ENCODE results near the gene ATP2B1. TPM values are rescaled to one million over a fixed set of nuclear protein-coding genes. Genes with fewer than 3 reads are reported as not detected.

The ATP2B1 gene
- polyA plus RNA-seq, 5 donors, result 65.0 to 99.6 (median 90.1) TPM

DNA sequence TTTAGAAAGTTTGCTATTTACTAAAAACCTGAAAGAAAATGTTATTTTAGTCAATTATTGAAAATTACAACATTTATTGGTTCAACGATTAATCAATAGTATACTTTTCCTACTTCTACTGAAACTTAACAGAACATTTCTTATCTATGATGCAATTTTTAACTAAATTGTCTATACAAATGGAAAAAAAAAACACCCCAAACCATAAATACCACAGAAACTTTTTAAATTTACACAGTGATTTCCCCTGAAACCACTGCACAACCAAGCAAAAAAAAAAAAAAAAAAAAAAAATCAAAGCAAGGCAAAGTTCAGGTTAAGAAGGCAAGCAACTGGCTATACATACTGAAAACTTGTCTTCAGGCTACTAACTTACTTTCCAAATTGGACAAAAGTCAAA lies 110.9 kb downstream of the ATP2B1 start:
- DNase-seq, result no peak

- DNase-seq, result no peak
These were observed 111.4 kb downstream of the ATP2B1 start for GRCh38 chr12:89597210-89597609.

DNA sequence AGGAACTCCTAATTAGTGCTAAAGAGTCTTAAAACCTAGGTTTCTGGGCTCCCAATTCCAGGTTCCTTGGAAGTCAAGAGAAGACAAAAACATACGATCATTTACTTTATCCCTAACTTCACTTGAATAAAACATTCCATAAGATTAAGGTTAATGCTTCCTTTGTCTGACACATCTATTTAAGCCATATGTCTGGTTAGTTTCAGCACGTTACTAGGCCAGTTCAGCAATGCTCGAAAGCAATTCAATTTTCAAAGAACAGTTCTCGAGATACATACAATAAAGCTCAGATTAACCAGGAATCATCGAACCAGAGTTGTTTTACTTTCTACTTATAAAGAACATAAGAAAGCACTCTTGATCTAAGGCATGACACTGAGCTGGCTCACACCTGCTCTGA lies 114.8 kb downstream of the ATP2B1 start:
- no peak for DNase-seq

DNA sequence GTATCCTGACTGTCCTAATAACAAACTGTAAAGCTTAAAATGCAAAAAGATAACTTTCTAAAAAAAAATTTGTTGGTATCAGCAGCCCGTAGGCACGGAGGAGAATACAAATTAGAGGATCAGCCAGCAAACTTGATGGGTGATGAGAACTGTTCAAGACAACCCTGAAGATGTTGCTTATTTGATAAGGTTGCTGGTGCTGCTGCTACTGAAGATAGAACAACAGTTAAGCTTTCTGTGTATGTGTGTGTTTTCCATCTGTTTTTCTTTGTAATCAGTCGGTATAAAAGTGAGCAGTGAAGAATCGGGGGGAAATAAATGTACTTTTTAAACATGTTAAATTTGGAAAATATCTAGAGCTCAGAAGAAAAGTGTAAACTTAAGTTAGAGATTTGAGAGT lies 115.4 kb downstream of the ATP2B1 start:
- no peak for DNase-seq

DNA sequence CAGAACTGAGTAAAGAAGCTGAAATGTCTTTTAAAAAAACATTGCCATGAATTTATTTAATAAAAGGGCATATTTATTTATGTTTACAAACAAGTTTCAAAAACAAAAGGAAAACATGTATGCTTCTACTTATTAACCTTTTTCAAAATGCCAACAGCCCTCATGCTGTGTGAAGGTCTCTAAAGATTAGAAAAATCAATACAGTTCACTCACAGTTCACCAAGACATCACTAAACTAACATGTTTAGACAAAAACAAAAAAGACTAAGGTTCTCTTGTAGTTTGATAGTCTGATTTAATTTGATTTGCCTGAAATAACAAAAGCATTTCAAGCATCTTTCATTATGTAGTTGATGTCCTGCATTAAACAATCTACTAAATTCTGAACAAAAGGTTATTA lies 118.9 kb downstream of the ATP2B1 start:
- no peak for DNase-seq

DNA sequence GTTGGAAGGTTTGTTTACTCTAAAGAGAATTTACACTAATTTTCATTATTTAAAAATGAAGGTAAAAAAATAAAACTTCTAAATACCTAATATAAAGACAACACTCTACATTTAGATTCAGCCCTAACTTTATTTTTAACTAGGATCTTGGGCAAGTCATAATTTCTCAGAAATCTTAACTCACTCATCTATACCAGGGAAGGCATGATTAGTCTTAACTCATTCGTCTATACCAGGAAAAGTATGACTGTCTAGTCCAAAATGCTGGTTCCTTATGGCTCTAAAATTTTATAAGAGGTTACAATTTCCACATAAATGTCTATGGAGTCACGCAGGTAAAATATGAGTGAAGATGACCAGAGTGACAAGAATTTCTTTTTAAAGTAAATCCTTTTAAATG lies 130.1 kb downstream of the ATP2B1 start:
- DNase-seq, result no peak

- no peak for DNase-seq
These were observed 131.9 kb downstream of the ATP2B1 start for GRCh38 chr12:89576572-89577220.

- DNase-seq, result no peak
These were observed 133.3 kb downstream of the ATP2B1 start for GRCh38 chr12:89575374-89575773.

GRCh38 chr12:89574736-89575208 lies 133.9 kb downstream of the ATP2B1 start:
- peak in 1 of 2 donors; percentile 20 for DNase-seq

DNA sequence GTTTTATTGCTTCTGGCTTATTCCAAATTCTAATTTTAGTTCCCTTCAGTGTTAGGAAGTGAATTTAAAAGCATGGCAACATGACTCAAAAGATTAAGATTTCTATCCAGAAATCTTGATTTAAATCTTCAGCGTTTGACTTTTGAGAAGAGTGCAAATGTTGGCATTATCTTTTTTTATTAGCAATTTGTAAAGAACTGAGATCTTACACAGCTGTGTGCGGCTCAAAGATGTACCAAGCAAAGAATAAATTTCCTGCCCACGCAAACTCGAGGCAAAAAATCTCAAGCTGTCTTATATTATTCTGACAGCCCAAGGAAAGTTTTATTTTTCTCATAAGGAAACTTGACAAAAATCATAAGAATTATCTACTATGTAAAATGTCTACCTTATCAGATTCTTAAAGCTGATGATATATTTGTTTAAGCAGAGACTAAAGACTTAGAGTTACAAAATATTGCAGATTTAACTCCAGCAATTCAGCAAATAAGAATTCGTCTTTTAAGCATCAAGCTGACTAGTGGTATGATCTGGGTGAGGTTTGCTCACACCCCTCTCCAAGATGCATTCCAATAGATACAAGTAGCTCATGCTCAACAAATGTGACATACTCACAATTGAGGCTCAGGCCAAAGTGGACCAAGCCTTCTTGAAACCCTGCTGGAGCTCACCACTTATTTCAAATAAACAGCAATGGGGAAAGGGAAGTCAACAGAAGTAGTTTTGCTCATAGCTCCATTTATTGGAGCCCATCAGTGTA lies 135.4 kb downstream of the ATP2B1 start:
- DNase-seq, result no peak

DNA sequence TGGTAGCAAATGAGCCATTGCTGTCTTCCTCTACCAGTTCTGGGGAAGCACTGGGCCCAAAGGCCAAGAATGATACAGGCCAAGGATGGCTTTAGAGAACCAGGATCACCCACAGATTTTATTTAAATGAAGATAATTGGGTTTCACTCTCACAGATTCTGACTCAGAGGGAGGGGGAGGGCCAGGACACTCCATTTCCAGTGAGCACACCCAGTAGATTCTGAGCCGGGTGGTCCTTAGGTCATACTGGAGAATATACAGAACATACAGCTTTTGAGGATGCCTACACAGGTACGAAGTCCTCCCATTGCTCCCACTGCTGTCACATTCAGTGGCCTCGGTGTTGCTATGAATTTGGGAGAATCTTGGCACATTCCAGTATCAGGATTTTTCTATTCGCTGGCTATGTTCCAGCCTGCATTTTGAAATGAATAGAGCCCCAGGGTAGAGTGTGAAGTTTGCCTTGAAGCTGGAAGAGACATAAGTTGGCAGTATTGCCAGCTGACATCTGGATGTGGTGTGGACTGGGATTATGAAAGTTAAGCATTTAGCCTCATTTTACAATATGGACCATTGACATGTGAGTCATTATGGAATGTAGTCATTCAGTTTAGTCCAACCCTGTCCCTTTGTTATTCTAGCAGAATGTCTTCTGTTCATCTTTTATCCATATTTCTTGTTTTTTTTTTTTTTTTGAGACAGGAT lies 137.0 kb downstream of the ATP2B1 start:
- DNase-seq, result no peak

- DNase-seq, result no peak
These were observed 140.2 kb downstream of the ATP2B1 start for GRCh38 chr12:89568484-89568883.

DNA sequence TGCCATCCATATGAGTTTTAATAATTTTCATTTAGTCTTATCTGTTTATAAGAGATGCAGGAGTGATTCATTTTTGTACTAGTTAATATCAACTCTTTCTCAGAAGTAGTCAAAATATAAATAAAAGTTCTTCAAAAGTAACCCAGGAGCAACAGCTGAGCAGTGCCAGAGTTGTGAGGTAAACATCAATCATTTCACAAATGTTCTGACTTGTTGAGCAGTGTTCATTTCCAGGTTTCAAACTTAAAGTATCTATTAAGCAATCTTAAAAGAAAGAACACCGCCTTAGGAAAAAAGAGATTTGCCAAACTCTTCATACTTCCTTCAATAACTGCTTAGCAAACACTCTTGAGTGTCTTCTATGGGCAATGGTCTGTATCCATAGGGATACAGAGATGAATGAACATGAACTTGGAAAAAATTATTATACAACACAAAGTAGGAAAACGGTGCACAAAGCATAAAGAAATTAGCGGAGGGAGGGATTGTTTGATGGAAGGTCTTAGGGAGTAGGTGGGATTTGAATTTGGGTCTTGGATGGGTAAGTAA lies 140.9 kb downstream of the ATP2B1 start:
- no peak for DNase-seq

DNA sequence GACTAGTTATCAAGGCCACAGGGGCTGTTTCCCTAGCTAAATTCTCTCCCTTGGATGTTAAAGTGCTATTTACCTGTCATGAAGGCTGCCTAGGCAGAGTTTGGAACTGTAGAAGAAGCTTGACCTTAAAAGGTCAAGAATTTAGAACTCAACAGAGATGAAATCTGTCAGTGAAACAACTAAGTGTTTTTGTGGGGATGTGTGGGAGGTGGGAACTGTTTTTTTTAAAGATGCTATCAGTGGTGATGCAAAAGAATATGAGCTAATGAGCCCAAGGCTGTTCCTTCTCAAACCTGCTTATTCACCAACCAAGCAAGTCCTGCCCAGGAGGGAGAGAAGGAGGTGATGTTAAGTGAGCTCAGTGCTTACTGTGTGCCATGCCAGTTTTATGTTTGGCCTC lies 142.0 kb downstream of the ATP2B1 start:
- no peak for DNase-seq

GRCh38 chr12:89565002-89565401 lies 143.6 kb downstream of the ATP2B1 start:
- DNase-seq, result no peak

DNA sequence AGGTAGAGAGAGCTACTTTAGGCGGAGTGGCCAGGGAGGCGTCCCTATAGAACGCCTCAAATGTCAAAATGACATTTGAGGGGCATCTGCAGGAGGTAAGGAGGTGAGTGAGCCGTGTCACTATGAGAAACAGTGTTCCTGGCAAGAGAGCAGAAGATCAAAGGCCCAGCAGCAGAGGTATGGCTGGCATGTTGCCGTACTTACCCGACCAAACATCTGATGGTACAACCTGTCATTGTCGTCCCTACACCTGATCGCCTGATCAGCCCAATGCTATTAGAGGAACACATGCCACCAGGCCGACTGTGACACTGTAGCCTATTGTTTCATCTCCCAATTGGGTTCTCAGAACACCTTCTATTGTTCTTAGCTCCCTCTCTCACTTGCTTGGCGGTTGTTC lies 148.9 kb downstream of the ATP2B1 start:
- DNase-seq, result no peak

DNA sequence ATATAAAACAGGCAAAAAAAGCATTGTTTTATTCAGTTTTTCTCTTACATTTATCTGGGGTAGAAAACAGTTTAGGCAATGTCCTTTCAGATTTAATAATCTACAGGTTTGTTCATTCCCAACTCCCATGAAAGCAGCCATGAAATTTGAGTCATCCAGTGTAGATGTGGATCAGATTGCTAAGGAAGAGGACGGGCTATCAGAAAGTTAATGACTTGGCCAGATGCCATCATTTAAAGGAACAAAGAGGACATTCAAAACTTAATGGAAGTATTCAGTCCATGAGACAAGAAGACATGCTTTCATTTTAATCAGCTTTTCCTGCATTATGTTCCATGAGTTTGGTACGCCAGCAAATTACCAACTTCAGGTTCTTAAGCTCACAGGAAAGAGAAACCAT lies 151.7 kb downstream of the ATP2B1 start:
- DNase-seq, result no peak

DNA sequence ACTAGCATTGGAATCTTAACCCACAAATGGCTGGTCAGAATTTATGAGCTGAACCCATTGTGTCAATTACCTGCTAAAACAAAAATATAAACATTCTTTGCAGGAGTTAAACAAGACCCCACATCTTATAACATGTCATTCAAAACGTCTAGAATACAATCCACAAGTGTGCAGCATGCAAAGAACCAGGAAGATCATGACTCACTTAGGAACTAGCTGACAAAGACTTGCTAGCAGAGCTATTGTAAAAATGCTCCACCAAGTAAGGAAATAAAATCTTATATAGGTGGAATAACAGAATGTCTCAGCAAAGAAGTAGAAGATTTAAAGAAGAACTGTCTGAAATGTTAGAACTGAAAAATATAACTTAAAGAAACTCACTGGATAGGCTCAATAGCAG lies 156.3 kb downstream of the ATP2B1 start:
- no peak for DNase-seq

GRCh38 chr12:89551747-89552146 lies 156.9 kb downstream of the ATP2B1 start:
- DNase-seq, result no peak

GRCh38 chr12:89547101-89547500 lies 161.5 kb downstream of the ATP2B1 start:
- DNase-seq, result no peak

- no peak for DNase-seq
These were observed 162.5 kb downstream of the ATP2B1 start for GRCh38 chr12:89546151-89546550.

GRCh38 chr12:89544681-89545184 lies 163.9 kb downstream of the ATP2B1 start:
- no peak for DNase-seq

Data from right lung (tissue), 5 donors.